T-cell (primary cell): ENCODE measurements around the gene C12orf43. TPM values are rescaled to one million over a fixed set of nuclear protein-coding genes. Genes with fewer than 3 reads are reported as not detected.
"Not testable (repeated sequence)": the region's sequence is repeated elsewhere in the genome, so short reads cannot be mapped to it uniquely, and the experiment has no call there.

Experiments
- ATAC-seq, 4 experiments: fragments of 200-7000 bp in 3 of 4; fragments of 150-1000 bp in 1 of 4; cut with Tn5 transposase; replicated peaks in 1 of 4; 1 replicate in 3 of 4; 2 replicates in 1 of 4; pipeline ENCODE4 v1.10.0; 2021; ENCODE audit warnings: moderate library complexity in 3 of 4, mild to moderate bottlenecking in 2 of 4, moderate number of reproducible peaks in 1 of 4
- CTCF ChIA-PET, 2 donors: fragments of 300-600 bp; sonication (Branson Sonifier 250); formaldehyde crosslinking; loops; one replicate each; lab custom pipeline; 2022; ENCODE audit warnings: antibody characterized with exemption in 2 of 2; lab: Charles Lee
- POLR2A ChIA-PET, 2 donors: fragments of 300-600 bp; sonication (Branson Sonifier 250); formaldehyde crosslinking; loops; one replicate each; lab custom pipeline; 2022; ENCODE audit warnings: antibody characterized with exemption in 2 of 2; lab: Charles Lee
- DNase-seq, 35 experiments: peaks; one replicate each; pipeline versions ENCODE4 v3.0.0 to v3.0.0-alpha.2; 2013 to 2023
- H3K27ac ChIP-seq: one replicate; pipeline ENCODE4 v1.5.1; 2013; ENCODE audit warnings: low read length
- H3K27me3 ChIP-seq, 2 experiments: replicated peaks in 1 of 2; 1 replicate in 1 of 2; 2 replicates in 1 of 2; pipeline versions ENCODE4 v1.6.1 to v1.7.0; 2013; ENCODE audit warnings: low read length in 1 of 2, mixed read lengths in 1 of 2; ENCODE audit not compliant: control insufficient read depth in 2 of 2, insufficient read depth in 2 of 2; ENCODE audit errors: extremely low read depth in 1 of 2
- H3K36me3 ChIP-seq, 2 donors: 1 replicate in 1 of 2; 2 replicates in 1 of 2; pipeline versions ENCODE4 v1.6.1 to v1.7.0; 2013; ENCODE audit warnings: low read length in 1 of 2; ENCODE audit not compliant: control insufficient read depth in 2 of 2, insufficient read depth in 1 of 2; ENCODE audit errors: extremely low read depth in 1 of 2
- H3K4me1 ChIP-seq, 2 experiments: 1 replicate in 1 of 2; 2 replicates in 1 of 2; pipeline versions ENCODE4 v1.6.1 to v1.7.0; 2013; ENCODE audit warnings: low read length in 2 of 2, mixed read lengths in 1 of 2; ENCODE audit not compliant: insufficient read depth in 2 of 2, control insufficient read depth in 1 of 2; ENCODE audit errors: extremely low read depth in 1 of 2
- H3K4me3 ChIP-seq, 2 donors: 1 replicate in 1 of 2; 2 replicates in 1 of 2; pipeline versions ENCODE4 v1.5.1 to v1.7.0; 2013; ENCODE audit warnings: mild to moderate bottlenecking in 2 of 2, low read length in 1 of 2, moderate library complexity in 1 of 2; ENCODE audit not compliant: control insufficient read depth in 1 of 2; ENCODE audit errors: extremely low read depth in 1 of 2
- H3K9me3 ChIP-seq: 2 replicates; pipeline ENCODE4 v1.7.0; 2013
- H3K27ac Mint-ChIP-seq, 2 donors: one replicate each; pipeline ENCODE4 v1.8.0; 2020 to 2021; ENCODE audit warnings: mild to moderate bottlenecking in 2 of 2, mixed read lengths in 2 of 2
- H3K27me3 Mint-ChIP-seq, 2 donors: one replicate each; pipeline ENCODE4 v1.8.0; 2021 to 2022; ENCODE audit warnings: mixed read lengths in 2 of 2
- H3K36me3 Mint-ChIP-seq: one replicate; pipeline ENCODE4 v1.8.0; 2021; ENCODE audit warnings: mixed read lengths
- H3K4me1 Mint-ChIP-seq, 3 donors: one replicate each; pipeline ENCODE4 v1.8.0; 2020 to 2022; ENCODE audit warnings: mixed read lengths in 3 of 3, mild to moderate bottlenecking in 1 of 3
- H3K4me3 Mint-ChIP-seq, 3 donors: one replicate each; pipeline ENCODE4 v1.8.0; 2020 to 2022; ENCODE audit warnings: mild to moderate bottlenecking in 3 of 3, mixed read lengths in 3 of 3, moderate library complexity in 3 of 3
- H3K9me3 Mint-ChIP-seq, 3 donors: one replicate each; pipeline ENCODE4 v1.8.0; 2020 to 2022; ENCODE audit warnings: mixed read lengths in 3 of 3
- WGBS: methylation state at CpG from one replicate; pipeline ENCODE4 v1.1.5; 2013; ENCODE audit warnings: missing lambda C conversion rate; ENCODE audit not compliant: insufficient coverage; 5-methylcytosine and 5-hydroxymethylcytosine counted together
- total RNA-seq, 35 experiments: library from RNA in 6 of 35; stranded (reverse) in 6 of 35; fragments of 120-200 nt in 1 of 35; gene quantifications; one replicate each; pipeline versions ENCODE4 v1.2.1 to v1.2.4 and lab custom pipeline; 2013 to 2026

Gene C12orf43
- total RNA-seq, result 10 to 100 TPM; 15.5 to 19.4 (median 18.2) TPM
- total RNA-seq (2013), result 17.7 TPM
- total RNA-seq (lab: John Stamatoyannopoulos, UW), result 16.9 to 46.4 (median 25.2) reads per million in 29 experiments

DNA sequence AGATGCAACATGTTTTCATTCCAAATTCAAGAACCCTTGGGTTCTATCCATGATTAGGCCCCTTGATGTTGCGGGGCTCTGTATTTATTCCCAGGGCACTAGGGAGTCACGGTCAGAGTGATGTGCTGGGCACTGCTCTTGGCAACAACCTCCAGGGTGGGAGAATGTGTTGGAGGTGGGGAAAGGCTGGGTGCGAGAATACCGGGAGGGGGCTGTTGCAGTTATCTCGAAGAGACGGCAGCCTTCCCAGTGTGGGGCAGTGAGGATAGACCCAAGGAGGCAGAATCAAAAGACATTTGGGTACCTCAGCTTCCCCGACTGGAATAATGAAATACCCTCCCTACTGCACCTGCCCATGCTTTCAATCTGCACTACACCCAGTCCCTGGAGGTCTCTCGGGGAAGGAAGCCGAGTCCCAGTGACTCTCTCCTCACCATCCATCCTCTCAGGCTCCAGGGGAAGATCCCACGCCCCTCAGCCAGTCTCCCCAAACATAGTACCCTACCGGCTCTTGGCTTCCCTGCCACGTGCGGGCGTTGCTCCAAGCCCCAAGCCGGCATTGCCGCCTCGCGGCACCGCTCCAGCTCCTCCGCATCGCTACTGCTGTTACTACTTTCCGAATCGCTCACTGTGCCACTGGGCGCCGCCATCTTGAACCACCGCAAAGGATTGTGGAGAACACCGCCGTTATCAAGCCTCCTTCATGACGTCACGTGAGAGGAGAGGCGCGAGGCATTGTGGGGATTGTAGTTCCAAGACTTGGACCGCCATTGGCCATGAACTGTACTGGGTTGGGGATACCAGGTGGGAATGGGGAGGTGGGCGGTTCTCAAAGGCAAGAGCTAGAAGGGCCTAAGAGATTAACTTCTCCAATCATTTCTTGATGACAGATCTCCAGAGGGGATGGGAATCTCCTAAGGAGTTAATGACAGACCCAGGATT lies at the start of gene C12orf43:
Gene C12orf43, minus strand, starts transcription at position 663 of the 942 bp plus-strand sequence. Its CDS starts 13 bp downstream, at position 650.
- WGBS, result 2% methylated on average over 25 of the region's 34 CpGs
- no peaks in the 10 kb centered on the region for H3K9me3 ChIP-seq
- H3K27me3 ChIP-seq, result no peaks in the 10 kb centered on the region
- H3K4me1 ChIP-seq, result peaks cover 4 to 11% of the 10 kb centered on the region in 2 experiments
- peaks cover 5 to 27% of the 10 kb centered on the region in 2 donors for H3K36me3 ChIP-seq
- Mint-ChIP-seq H3K9me3 (no peaks in the 10 kb centered on the region), H3K4me1 (peaks cover 21 to 28% (median 22%) of the 10 kb centered on the region in 3 donors), H3K27me3 (no peaks in the 10 kb centered on the region), H3K36me3 (peaks cover 29% of the 10 kb centered on the region), H3K27ac (peak within 1 kb of the TSS; percentile 90 to 95), H3K4me3 (peak within 1 kb of the TSS; percentile 89 to 100 (median 97))
- ChIA-PET POLR2A (no interaction called here), CTCF (interaction anchor here (1.4 to 1.8 kb wide), 2 partner anchors 11 to 44 kb away, joined by 5 to 6 read pairs; no protein-coding TSS in a partner anchor)
- H3K27ac ChIP-seq, result peak within 1 kb of the TSS; percentile 66
- ATAC-seq, result peak; percentile 98 to 99 (median 98)
- peak within 1 kb of the TSS; percentile 77 to 99 for H3K4me3 ChIP-seq
- DNase-seq, result peak; percentile 83 to 96 (median 89)

- ChIA-PET POLR2A (no interaction called here), CTCF (no interaction called here)
- peaks cover 8 to 12% (median 9%) of the 10 kb centered on the region in 3 donors for H3K4me1 Mint-ChIP-seq
- H3K9me3 ChIP-seq, result no peaks in the 10 kb centered on the region
- DNase-seq (no peak), ATAC-seq (peak in 1 of 4 experiments; percentile 69)
- H3K36me3 ChIP-seq, result no peaks in the 10 kb centered on the region
- no CpG with 5 or more reads among the region's 2 CpGs for WGBS
- H3K27ac Mint-ChIP-seq, result no peak overlapping the region
- no peaks in the 10 kb centered on the region for H3K36me3 Mint-ChIP-seq
- peaks cover 0 to 6% of the 10 kb centered on the region in 2 experiments for H3K4me1 ChIP-seq
- H3K27ac ChIP-seq, result no peak overlapping the region
- H3K9me3 Mint-ChIP-seq, result no peaks in the 10 kb centered on the region
- H3K4me3 Mint-ChIP-seq, result no peak overlapping the region
- no peaks in the 10 kb centered on the region for H3K27me3 Mint-ChIP-seq
- H3K27me3 ChIP-seq, result no peaks in the 10 kb centered on the region
- H3K4me3 ChIP-seq, result no peak overlapping the region
Measured at GRCh38 chr12:121065345-121065744, 49.1 kb upstream of the C12orf43 start.

DNA sequence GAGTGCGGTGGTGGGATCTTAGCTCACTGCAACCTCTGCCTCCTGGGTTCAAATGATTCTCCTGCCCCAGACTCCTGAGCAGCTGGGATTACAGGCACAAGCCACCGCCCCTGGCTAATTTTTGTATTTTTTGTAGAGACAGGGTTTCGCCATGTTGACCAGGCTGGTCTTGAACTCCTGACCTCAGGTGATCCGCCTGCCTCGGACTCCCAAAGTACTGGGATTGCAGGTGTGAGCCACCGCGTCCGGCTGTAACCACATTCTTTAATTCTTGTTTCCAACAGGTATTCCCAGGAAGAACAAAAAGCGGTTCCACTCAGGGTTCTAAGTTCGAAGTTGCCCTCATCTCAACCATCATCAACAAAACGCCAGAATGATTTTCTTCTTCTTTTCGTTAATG lies 48.3 kb upstream of the C12orf43 start:
- H3K27me3 Mint-ChIP-seq, H3K36me3 Mint-ChIP-seq, H3K4me3 ChIP-seq, DNase-seq, H3K9me3 ChIP-seq, H3K36me3 ChIP-seq, H3K4me3 Mint-ChIP-seq, H3K27ac Mint-ChIP-seq, H3K9me3 Mint-ChIP-seq, H3K27ac ChIP-seq, ATAC-seq, H3K27me3 ChIP-seq: not testable (repeated sequence)
- H3K4me1 Mint-ChIP-seq, result peaks cover 14 to 19% (median 17%) of the 10 kb centered on the region in 3 donors
- CTCF ChIA-PET, result interaction anchor here (0.7 to 1.1 kb wide), 4 partner anchors 28 to 483 kb away, joined by 3 to 4 read pairs (median 3); partner anchors contain the start of gene POP5 (in 1 of the 2)
- WGBS, result 100% methylated on average over 1 of the region's 12 CpGs
- POLR2A ChIA-PET, result interaction anchor here in 1 of 2 donors (0.6 kb wide), 1 partner anchor 66 kb away, joined by 4 read pairs; no protein-coding TSS in a partner anchor
- H3K4me1 ChIP-seq, result peaks cover 2 to 13% of the 10 kb centered on the region in 2 experiments

DNA sequence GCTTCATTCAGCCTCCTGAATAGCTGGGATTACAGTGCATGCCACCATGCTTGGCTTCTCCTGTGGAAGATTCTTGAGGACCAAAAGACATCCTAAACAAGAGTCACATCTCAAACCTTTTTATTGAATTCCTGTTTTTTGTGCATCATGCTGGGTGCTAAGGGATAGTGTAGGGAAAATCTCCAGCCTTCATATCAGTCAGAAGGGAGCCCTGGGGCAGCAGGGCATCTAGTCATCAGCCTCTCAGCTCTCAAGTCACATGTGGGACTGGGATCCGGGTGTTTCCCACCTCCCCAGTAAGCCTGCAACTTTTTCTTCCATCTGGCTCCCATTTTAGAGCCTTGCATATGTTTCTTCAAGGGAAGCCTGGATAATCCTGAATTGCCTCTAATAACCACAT lies 47.8 kb upstream of the C12orf43 start:
- no peak overlapping the region for H3K4me3 ChIP-seq
- no peak overlapping the region for H3K27ac Mint-ChIP-seq
- ChIA-PET CTCF (interaction anchor here (0.7 to 1.1 kb wide), 2 partner anchors 32 to 483 kb away, joined by 3 read pairs; partner anchors contain the start of gene POP5 (in 1 of the 2)), POLR2A (no interaction called here)
- no peaks in the 10 kb centered on the region for H3K27me3 Mint-ChIP-seq
- no peak overlapping the region for H3K4me3 Mint-ChIP-seq
- H3K9me3 Mint-ChIP-seq, result no peaks in the 10 kb centered on the region
- DNase-seq (no peak), ATAC-seq (no peak)
- WGBS, result no CpG with 5 or more reads among the region's 1 CpG
- peaks cover 2 to 16% of the 10 kb centered on the region in 2 experiments for H3K4me1 ChIP-seq
- H3K36me3 ChIP-seq, result no peaks in the 10 kb centered on the region
- no peaks in the 10 kb centered on the region for H3K36me3 Mint-ChIP-seq
- no peaks in the 10 kb centered on the region for H3K9me3 ChIP-seq
- peaks cover 15 to 19% (median 17%) of the 10 kb centered on the region in 3 donors for H3K4me1 Mint-ChIP-seq
- H3K27ac ChIP-seq, result no peak overlapping the region
- H3K27me3 ChIP-seq, result no peaks in the 10 kb centered on the region

DNA sequence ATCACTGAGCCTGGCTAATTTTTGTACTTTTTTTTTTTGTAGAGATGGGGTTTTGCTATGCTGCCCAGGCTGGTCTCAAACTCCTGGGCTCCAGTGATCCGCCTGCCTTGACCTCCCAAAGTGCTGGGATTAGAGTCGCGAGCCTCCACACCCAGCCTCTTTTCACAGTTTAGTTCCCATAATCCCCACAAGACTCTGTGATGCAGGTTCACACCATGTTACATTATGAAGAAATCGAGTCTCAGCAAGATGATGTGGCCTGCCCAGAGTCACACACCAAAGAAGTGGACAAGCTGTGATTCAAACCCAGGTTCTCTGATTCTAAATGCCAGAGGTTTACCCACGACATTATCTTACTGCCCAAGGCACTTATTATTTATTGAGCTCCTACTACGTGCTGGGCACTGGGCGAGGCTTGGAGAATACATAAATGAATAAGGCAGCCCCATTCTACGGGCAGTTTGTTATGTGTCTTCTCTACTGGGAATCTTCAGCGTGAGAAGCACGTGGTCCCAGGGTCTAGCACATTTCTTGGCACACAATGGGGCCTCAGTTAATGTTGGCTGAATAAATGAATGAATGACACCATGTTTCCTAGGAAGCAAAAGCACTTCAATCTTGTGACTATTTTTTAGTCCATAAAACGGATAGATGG lies 46.2 kb upstream of the C12orf43 start:
- 94% methylated on average over 8 of the region's 11 CpGs for WGBS
- no peaks in the 10 kb centered on the region for H3K36me3 ChIP-seq
- H3K36me3 Mint-ChIP-seq, result no peaks in the 10 kb centered on the region
- CTCF ChIA-PET, result interaction anchor here in 1 of 2 donors (1.9 kb wide), 1 partner anchor 24 kb away, joined by 6 read pairs; the partner anchor contains the start of gene OASL
- H3K4me3 Mint-ChIP-seq, result no peak overlapping the region
- H3K4me1 ChIP-seq, result peaks cover 2 to 16% of the 10 kb centered on the region in 2 experiments
- H3K4me1 Mint-ChIP-seq, result peaks cover 17 to 19% (median 18%) of the 10 kb centered on the region in 3 donors
- no peak overlapping the region for H3K27ac Mint-ChIP-seq
- no peak overlapping the region for H3K27ac ChIP-seq
- H3K4me3 ChIP-seq, result no peak overlapping the region
- H3K9me3 ChIP-seq, result no peaks in the 10 kb centered on the region
- DNase-seq (no peak), ATAC-seq (no peak)
- no peaks in the 10 kb centered on the region for H3K27me3 ChIP-seq
- no peaks in the 10 kb centered on the region for H3K27me3 Mint-ChIP-seq
- POLR2A ChIA-PET, result interaction anchor here in 1 of 2 donors (0.5 kb wide), 1 partner anchor 8 kb away, joined by 6 read pairs; no protein-coding TSS in a partner anchor
- no peaks in the 10 kb centered on the region for H3K9me3 Mint-ChIP-seq

- WGBS, result no CpG with 5 or more reads among the region's 2 CpGs
- peaks cover 17 to 19% (median 18%) of the 10 kb centered on the region in 3 donors for H3K4me1 Mint-ChIP-seq
- ChIA-PET POLR2A (no interaction called here), CTCF (interaction anchor here (0.5 to 1.9 kb wide), 9 partner anchors 10 to 560 kb away, joined by 3 to 6 read pairs (median 3); partner anchors contain the start of gene OASL (in 1 of the 2))
- no peaks in the 10 kb centered on the region for H3K27me3 Mint-ChIP-seq
- no peak overlapping the region for H3K4me3 Mint-ChIP-seq
- Histone ChIP-seq H3K4me3 (no peak overlapping the region), H3K27me3 (no peaks in the 10 kb centered on the region), H3K9me3 (no peaks in the 10 kb centered on the region), H3K27ac (no peak overlapping the region), H3K36me3 (no peaks in the 10 kb centered on the region), H3K4me1 (peaks cover 2 to 16% of the 10 kb centered on the region in 2 experiments)
- H3K27ac Mint-ChIP-seq, result no peak overlapping the region
- no peaks in the 10 kb centered on the region for H3K36me3 Mint-ChIP-seq
- no peak for DNase-seq
- H3K9me3 Mint-ChIP-seq, result no peaks in the 10 kb centered on the region
- ATAC-seq, result no peak
Measured at GRCh38 chr12:121061831-121062230, 45.5 kb upstream of the C12orf43 start.
